B cell (primary cell): Measurements from ENCODE around the gene MS4A2.

Experiments used
- CTCF ChIP-seq: fragments of 200-600 bp; IDR thresholded peaks from one replicate; pipeline ENCODE4 v1.8.0; 2022; ENCODE audit warnings: antibody characterized with exemption, mild to moderate bottlenecking
- EZH2 ChIP-seq: IDR thresholded peaks from 2 replicates; pipeline ENCODE4 v1.6.1; 2012; ENCODE audit warnings: borderline replicate concordance, low read depth, mild to moderate bottlenecking, moderate library complexity, low read length; ENCODE audit not compliant: insufficient read depth, poor library complexity, severe bottlenecking

- TF ChIP-seq CTCF, result no peak
- no peak for TF ChIP-seq EZH2
These were observed 11.1 kb upstream of the MS4A2 start for GRCh38 chr11:60077216-60077817.
